ENCODE results near the gene FBXO21.

- TF ChIP-seq, protein P1, sequence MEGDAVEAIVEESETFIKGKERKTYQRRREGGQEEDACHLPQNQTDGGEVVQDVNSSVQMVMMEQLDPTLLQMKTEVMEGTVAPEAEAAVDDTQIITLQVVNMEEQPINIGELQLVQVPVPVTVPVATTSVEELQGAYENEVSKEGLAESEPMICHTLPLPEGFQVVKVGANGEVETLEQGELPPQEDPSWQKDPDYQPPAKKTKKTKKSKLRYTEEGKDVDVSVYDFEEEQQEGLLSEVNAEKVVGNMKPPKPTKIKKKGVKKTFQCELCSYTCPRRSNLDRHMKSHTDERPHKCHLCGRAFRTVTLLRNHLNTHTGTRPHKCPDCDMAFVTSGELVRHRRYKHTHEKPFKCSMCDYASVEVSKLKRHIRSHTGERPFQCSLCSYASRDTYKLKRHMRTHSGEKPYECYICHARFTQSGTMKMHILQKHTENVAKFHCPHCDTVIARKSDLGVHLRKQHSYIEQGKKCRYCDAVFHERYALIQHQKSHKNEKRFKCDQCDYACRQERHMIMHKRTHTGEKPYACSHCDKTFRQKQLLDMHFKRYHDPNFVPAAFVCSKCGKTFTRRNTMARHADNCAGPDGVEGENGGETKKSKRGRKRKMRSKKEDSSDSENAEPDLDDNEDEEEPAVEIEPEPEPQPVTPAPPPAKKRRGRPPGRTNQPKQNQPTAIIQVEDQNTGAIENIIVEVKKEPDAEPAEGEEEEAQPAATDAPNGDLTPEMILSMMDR (conservative IDR thresholded peaks at IDR 0.05; ENCODE audit: low read length) = no peak
- no peak for TF ChIP-seq EZH2phosphoT487 (IDR thresholded peaks at IDR 0.05; ENCODE audit: borderline replicate concordance)
These were observed 78.9 kb downstream of the FBXO21 start for GRCh38 chr12:117111386-117111785.

Measured in Loucy (cell line).